Neural progenitor cell (in vitro differentiated cells): ENCODE measurements around the gene GYPA.
"Not testable (repeated sequence)": the region's sequence is repeated elsewhere in the genome, so short reads cannot be mapped to it uniquely, and the experiment has no call there.

Experiments
- EZH2 ChIP-seq: fragments of 200-600 bp; sonication (generic); IDR thresholded peaks from 2 replicates; pipeline ENCODE4 v1.6.1; 2017; ENCODE audit warnings: antibody characterized with exemption, mild to moderate bottlenecking, moderate library complexity
- EZH2phosphoT487 ChIP-seq: fragments of 200-600 bp; sonication (generic); IDR thresholded peaks from 2 replicates; pipeline ENCODE4 v1.6.1; 2017; ENCODE audit warnings: antibody characterized with exemption
- TF ChIP-seq, protein P1 (sequence below): fragments of 200-600 bp; sonication (generic); IDR thresholded peaks from 2 replicates; pipeline ENCODE4 v1.5.1; 2017; ENCODE audit warnings: antibody characterized with exemption, mild to moderate bottlenecking

DNA sequence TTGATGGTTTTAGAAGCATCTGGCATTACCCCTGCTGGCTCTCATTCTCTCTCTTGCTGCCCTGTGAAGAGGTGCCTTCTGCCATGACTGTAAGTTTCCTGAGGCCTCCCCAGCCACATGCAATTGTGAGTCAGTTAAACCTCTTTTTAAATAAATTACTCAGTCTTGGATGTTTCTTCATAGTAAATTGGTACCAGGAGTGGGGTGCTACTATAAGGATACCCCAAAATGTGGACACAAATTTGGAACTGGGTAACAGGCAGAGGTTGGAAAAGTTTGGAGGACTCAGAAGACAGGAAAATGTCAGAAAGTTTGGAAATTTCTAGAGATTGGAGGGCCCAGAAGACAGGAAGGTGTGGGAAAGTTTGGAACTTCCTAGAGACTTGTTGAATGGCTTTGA is 79.0 kb downstream of the GYPA start:
- TF ChIP-seq, protein P1, sequence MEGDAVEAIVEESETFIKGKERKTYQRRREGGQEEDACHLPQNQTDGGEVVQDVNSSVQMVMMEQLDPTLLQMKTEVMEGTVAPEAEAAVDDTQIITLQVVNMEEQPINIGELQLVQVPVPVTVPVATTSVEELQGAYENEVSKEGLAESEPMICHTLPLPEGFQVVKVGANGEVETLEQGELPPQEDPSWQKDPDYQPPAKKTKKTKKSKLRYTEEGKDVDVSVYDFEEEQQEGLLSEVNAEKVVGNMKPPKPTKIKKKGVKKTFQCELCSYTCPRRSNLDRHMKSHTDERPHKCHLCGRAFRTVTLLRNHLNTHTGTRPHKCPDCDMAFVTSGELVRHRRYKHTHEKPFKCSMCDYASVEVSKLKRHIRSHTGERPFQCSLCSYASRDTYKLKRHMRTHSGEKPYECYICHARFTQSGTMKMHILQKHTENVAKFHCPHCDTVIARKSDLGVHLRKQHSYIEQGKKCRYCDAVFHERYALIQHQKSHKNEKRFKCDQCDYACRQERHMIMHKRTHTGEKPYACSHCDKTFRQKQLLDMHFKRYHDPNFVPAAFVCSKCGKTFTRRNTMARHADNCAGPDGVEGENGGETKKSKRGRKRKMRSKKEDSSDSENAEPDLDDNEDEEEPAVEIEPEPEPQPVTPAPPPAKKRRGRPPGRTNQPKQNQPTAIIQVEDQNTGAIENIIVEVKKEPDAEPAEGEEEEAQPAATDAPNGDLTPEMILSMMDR, result not testable (repeated sequence)
- TF ChIP-seq EZH2phosphoT487, EZH2: not testable (repeated sequence)
